ENCODE data around the gene TCERG1L.

GRCh38 chr10:131312478-131312836, 936 bp upstream of the TCERG1L start:
- TF ChIP-seq TAF1 (IDR thresholded peaks at IDR 0.05; ENCODE audit: borderline replicate concordance, insufficient read depth, low read length) (no peak), REST (IDR thresholded peaks at IDR 0.05; ENCODE audit: insufficient read depth in 1 of 2, low read depth in 2 of 2, low read length in 2 of 2) (no peak), POLR2AphosphoS5 (IDR thresholded peaks at IDR 0.05; ENCODE audit: low read depth, low read length) (no peak)
